GM15510 (cell line): ENCODE results near the gene ACE2.

Experiments used
- POLR2A ChIP-seq: IDR thresholded peaks from 3 replicates; pipeline ENCODE4 v1.6.1; 2011; ENCODE audit warnings: borderline replicate concordance; ENCODE audit not compliant: insufficient read length; ENCODE audit errors: extremely low read depth

Gene ACE2

GRCh38 chrX:15549189-15550012, 51.4 kb downstream of the ACE2 start:
- no peak for TF ChIP-seq POLR2A

GRCh38 chrX:15547356-15547755, 53.4 kb downstream of the ACE2 start:
- TF ChIP-seq POLR2A: no peak

GRCh38 chrX:15546745-15547144, 54.0 kb downstream of the ACE2 start:
- no peak for TF ChIP-seq POLR2A

GRCh38 chrX:15530318-15530717, 70.4 kb downstream of the ACE2 start:
- TF ChIP-seq POLR2A: no peak

- TF ChIP-seq POLR2A: no peak
Measured at GRCh38 chrX:15529165-15529564, 71.6 kb downstream of the ACE2 start.

GRCh38 chrX:15525664-15526416, 74.9 kb downstream of the ACE2 start:
- TF ChIP-seq POLR2A: no peak

GRCh38 chrX:15524417-15524816, 76.3 kb downstream of the ACE2 start:
- TF ChIP-seq POLR2A: no peak

GRCh38 chrX:15523088-15523487, 77.7 kb downstream of the ACE2 start:
- no peak for TF ChIP-seq POLR2A

GRCh38 chrX:15522464-15522863, 78.3 kb downstream of the ACE2 start:
- no peak for TF ChIP-seq POLR2A

- TF ChIP-seq POLR2A: no peak
Measured at GRCh38 chrX:15515931-15516330, 84.8 kb downstream of the ACE2 start.

GRCh38 chrX:15514279-15514678, 86.5 kb downstream of the ACE2 start:
- TF ChIP-seq POLR2A: no peak

GRCh38 chrX:15512401-15512965, 88.3 kb downstream of the ACE2 start:
- TF ChIP-seq POLR2A: no peak

- no peak for TF ChIP-seq POLR2A
Measured at GRCh38 chrX:15511563-15511962, 89.2 kb downstream of the ACE2 start.
